Panc1 (cell line): ENCODE results near the gene TMEM154.

Source experiments
- POLR2AphosphoS5 ChIP-seq: IDR thresholded peaks from 2 replicates; pipeline ENCODE4 v1.6.1; 2012; ENCODE audit warnings: mild to moderate bottlenecking, low read depth, low read length, moderate library complexity
- SIN3A ChIP-seq: IDR thresholded peaks from 2 replicates; pipeline ENCODE4 v1.6.1; 2012; ENCODE audit warnings: low read depth, mild to moderate bottlenecking, low read length, moderate library complexity, borderline replicate concordance; ENCODE audit not compliant: insufficient read depth
- TF ChIP-seq, protein P1 (sequence below): fragments of 450-650 bp; IDR thresholded peaks from 2 replicates; pipeline ENCODE4 v1.5.1; 2017; ENCODE audit warnings: mild to moderate bottlenecking
- TF ChIP-seq, protein P2 (sequence below), 2 experiments: IDR thresholded peaks; 2 replicates each; pipeline ENCODE4 v1.6.1; 2011 to 2012; ENCODE audit warnings: low read depth in 2 of 2, control low read depth in 1 of 2, low read length in 1 of 2, mild to moderate bottlenecking in 1 of 2, moderate library complexity in 1 of 2; ENCODE audit not compliant: insufficient read depth in 1 of 2

GRCh38 chr4:152655272-152656129 lies 24.3 kb downstream of the TMEM154 start:
- TF ChIP-seq, protein P1, sequence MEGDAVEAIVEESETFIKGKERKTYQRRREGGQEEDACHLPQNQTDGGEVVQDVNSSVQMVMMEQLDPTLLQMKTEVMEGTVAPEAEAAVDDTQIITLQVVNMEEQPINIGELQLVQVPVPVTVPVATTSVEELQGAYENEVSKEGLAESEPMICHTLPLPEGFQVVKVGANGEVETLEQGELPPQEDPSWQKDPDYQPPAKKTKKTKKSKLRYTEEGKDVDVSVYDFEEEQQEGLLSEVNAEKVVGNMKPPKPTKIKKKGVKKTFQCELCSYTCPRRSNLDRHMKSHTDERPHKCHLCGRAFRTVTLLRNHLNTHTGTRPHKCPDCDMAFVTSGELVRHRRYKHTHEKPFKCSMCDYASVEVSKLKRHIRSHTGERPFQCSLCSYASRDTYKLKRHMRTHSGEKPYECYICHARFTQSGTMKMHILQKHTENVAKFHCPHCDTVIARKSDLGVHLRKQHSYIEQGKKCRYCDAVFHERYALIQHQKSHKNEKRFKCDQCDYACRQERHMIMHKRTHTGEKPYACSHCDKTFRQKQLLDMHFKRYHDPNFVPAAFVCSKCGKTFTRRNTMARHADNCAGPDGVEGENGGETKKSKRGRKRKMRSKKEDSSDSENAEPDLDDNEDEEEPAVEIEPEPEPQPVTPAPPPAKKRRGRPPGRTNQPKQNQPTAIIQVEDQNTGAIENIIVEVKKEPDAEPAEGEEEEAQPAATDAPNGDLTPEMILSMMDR = no peak
- TF ChIP-seq POLR2AphosphoS5 (no peak), SIN3A (no peak)
- TF ChIP-seq, protein P2, sequence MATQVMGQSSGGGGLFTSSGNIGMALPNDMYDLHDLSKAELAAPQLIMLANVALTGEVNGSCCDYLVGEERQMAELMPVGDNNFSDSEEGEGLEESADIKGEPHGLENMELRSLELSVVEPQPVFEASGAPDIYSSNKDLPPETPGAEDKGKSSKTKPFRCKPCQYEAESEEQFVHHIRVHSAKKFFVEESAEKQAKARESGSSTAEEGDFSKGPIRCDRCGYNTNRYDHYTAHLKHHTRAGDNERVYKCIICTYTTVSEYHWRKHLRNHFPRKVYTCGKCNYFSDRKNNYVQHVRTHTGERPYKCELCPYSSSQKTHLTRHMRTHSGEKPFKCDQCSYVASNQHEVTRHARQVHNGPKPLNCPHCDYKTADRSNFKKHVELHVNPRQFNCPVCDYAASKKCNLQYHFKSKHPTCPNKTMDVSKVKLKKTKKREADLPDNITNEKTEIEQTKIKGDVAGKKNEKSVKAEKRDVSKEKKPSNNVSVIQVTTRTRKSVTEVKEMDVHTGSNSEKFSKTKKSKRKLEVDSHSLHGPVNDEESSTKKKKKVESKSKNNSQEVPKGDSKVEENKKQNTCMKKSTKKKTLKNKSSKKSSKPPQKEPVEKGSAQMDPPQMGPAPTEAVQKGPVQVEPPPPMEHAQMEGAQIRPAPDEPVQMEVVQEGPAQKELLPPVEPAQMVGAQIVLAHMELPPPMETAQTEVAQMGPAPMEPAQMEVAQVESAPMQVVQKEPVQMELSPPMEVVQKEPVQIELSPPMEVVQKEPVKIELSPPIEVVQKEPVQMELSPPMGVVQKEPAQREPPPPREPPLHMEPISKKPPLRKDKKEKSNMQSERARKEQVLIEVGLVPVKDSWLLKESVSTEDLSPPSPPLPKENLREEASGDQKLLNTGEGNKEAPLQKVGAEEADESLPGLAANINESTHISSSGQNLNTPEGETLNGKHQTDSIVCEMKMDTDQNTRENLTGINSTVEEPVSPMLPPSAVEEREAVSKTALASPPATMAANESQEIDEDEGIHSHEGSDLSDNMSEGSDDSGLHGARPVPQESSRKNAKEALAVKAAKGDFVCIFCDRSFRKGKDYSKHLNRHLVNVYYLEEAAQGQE (IDR thresholded peaks at IDR 0.05; ENCODE audit: insufficient read depth in 1 of 2, low read depth in 2 of 2, low read length in 1 of 2) = no peak
